GM23338 (cell line): ENCODE measurements around the gene TMEM63A. TPM values are rescaled to one million over a fixed set of nuclear protein-coding genes. Genes with fewer than 3 reads are reported as not detected.

Experiments used
- ATAC-seq: fragments of 200-7000 bp; cut with Tn5 transposase; 3 replicates; pipeline ENCODE4 v1.9.1; 2020
- DNase-seq: peaks from one replicate; pipeline ENCODE4 v3.0.0-alpha.2; 2015; ENCODE audit warnings: low spot score
- H2AFZ ChIP-seq: fragments of 200-600 bp; sonication (generic); 2 replicates; pipeline ENCODE4 v1.8.0; 2016; ENCODE audit warnings: antibody characterized with exemption, mild to moderate bottlenecking, moderate library complexity
- H3F3A ChIP-seq: fragments of 200-600 bp; sonication (generic); replicated peaks from 2 replicates; pipeline ENCODE4 v1.8.0; 2017; ENCODE audit warnings: antibody characterized with exemption, mixed run types, low read depth
- H3K27ac ChIP-seq: fragments of 200-600 bp; sonication (generic); 2 replicates; pipeline ENCODE4 v1.6.1; 2016; ENCODE audit warnings: low read depth
- H3K27me3 ChIP-seq: fragments of 200-600 bp; sonication (generic); 2 replicates; pipeline ENCODE4 v1.8.0; 2016; ENCODE audit warnings: mild to moderate bottlenecking, mixed run types, moderate library complexity; ENCODE audit not compliant: insufficient read depth
- H3K36me3 ChIP-seq: fragments of 200-600 bp; sonication (generic); 2 replicates; pipeline ENCODE4 v1.8.0; 2016; ENCODE audit warnings: mild to moderate bottlenecking; ENCODE audit not compliant: insufficient read depth
- H3K4me1 ChIP-seq: fragments of 200-600 bp; sonication (generic); 2 replicates; pipeline ENCODE4 v1.8.0; 2016; ENCODE audit warnings: mild to moderate bottlenecking, moderate library complexity; ENCODE audit not compliant: insufficient read depth
- H3K4me2 ChIP-seq: fragments of 200-600 bp; sonication (generic); 2 replicates; pipeline ENCODE4 v1.7.1; 2017; ENCODE audit warnings: mixed run types
- H3K4me3 ChIP-seq: fragments of 200-600 bp; sonication (generic); 2 replicates; pipeline ENCODE4 v1.6.1; 2016; ENCODE audit warnings: mixed run types
- H3K79me2 ChIP-seq: fragments of 200-600 bp; sonication (generic); replicated peaks from 2 replicates; pipeline ENCODE4 v1.8.0; 2017; ENCODE audit warnings: mild to moderate bottlenecking; ENCODE audit not compliant: insufficient read depth
- H3K9me2 ChIP-seq: fragments of 200-600 bp; sonication (generic); 2 replicates; pipeline ENCODE4 v1.8.0; 2017; ENCODE audit not compliant: insufficient read depth
- H4K20me1 ChIP-seq: fragments of 200-600 bp; sonication (generic); replicated peaks from 2 replicates; pipeline ENCODE4 v1.8.0; 2017; ENCODE audit warnings: mild to moderate bottlenecking; ENCODE audit not compliant: insufficient read depth
- H3K27ac Mint-ChIP-seq: 2 replicates; pipeline ENCODE4 v1.8.0; 2020; ENCODE audit warnings: inconsistent platforms, mild to moderate bottlenecking, moderate library complexity, mixed read lengths
- H3K27me3 Mint-ChIP-seq: 3 replicates; pipeline ENCODE4 v1.8.0; 2022; ENCODE audit warnings: low read depth, mild to moderate bottlenecking, moderate library complexity, mixed read lengths, inconsistent platforms; ENCODE audit not compliant: insufficient read depth, poor library complexity
- H3K36me3 Mint-ChIP-seq: 3 replicates; pipeline ENCODE4 v1.8.0; 2021; ENCODE audit warnings: low read depth, mild to moderate bottlenecking, inconsistent platforms, moderate library complexity, mixed read lengths
- H3K4me1 Mint-ChIP-seq: 3 replicates; pipeline ENCODE4 v1.8.0; 2020; ENCODE audit warnings: mild to moderate bottlenecking, inconsistent platforms, mixed read lengths
- H3K4me3 Mint-ChIP-seq: 3 replicates; pipeline ENCODE4 v1.8.0; 2021; ENCODE audit warnings: moderate library complexity, mild to moderate bottlenecking, inconsistent platforms, mixed read lengths
- H3K9me3 Mint-ChIP-seq: 3 replicates; pipeline ENCODE4 v1.8.0; 2020; ENCODE audit warnings: moderate library complexity, mild to moderate bottlenecking, inconsistent platforms, mixed read lengths
- CREB1 ChIP-seq: fragments of 250-450 bp; sonication (Bioruptor Pico); IDR thresholded peaks from 2 replicates; pipeline ENCODE4 v1.5.0; 2020; ENCODE audit warnings: low read depth, mild to moderate bottlenecking, moderate library complexity
- EZH2 ChIP-seq: fragments of 200-600 bp; sonication (generic); IDR thresholded peaks from one replicate; pipeline ENCODE4 v1.8.0; 2017; ENCODE audit warnings: antibody characterized with exemption, mild to moderate bottlenecking, low read depth; ENCODE audit not compliant: unreplicated experiment
- EZH2phosphoT487 ChIP-seq: fragments of 200-600 bp; sonication (generic); IDR thresholded peaks from one replicate; pipeline ENCODE4 v1.8.1; 2018; ENCODE audit warnings: antibody characterized with exemption; ENCODE audit not compliant: unreplicated experiment
- NANOG ChIP-seq: IDR thresholded peaks from 2 replicates; pipeline ENCODE4 v1.6.1; 2016; ENCODE audit warnings: antibody characterized with exemption, borderline replicate concordance
- POLR2AphosphoS5 ChIP-seq: IDR thresholded peaks from 2 replicates; pipeline ENCODE4 v1.6.1; 2016; ENCODE audit warnings: antibody characterized with exemption, low read depth
- STAT1 ChIP-seq: IDR thresholded peaks from one replicate; pipeline ENCODE4 v1.6.1; 2016; ENCODE audit warnings: antibody characterized with exemption; ENCODE audit not compliant: unreplicated experiment
- polyA plus RNA-seq: library from polyadenylated mRNA; unstranded; fragments of >200 nt; fragmentation: Nextera tagmentation; extraction: Ambion mirVana; gene quantifications from 2 replicates; pipeline ENCODE4 v1.2.1, GENCODE V29; 2016
- total RNA-seq: library from RNA; depleted of rRNA; stranded (reverse); fragments of >200 nt; shearing (Covaris generic); gene quantifications from 2 replicates; pipeline ENCODE4 v1.2.3, GENCODE V29; 2014
- TF ChIP-seq, protein P1 (sequence below): IDR thresholded peaks from one replicate; pipeline ENCODE4 v1.6.1; 2018; ENCODE audit warnings: antibody characterized with exemption; ENCODE audit not compliant: unreplicated experiment
- TF ChIP-seq, protein P2 (sequence below), 2 experiments: fragments of 200-600 bp in 1 of 2; sonication (generic) in 1 of 2; conservative IDR thresholded peaks; 2 replicates each; pipeline versions ENCODE4 v1.5.1 to v1.6.1; 2016 to 2017; ENCODE audit warnings: antibody characterized with exemption in 2 of 2, low read depth in 2 of 2, mild to moderate bottlenecking in 2 of 2, moderate library complexity in 1 of 2
- TF ChIP-seq, protein P3 (sequence below): IDR thresholded peaks from 2 replicates; pipeline ENCODE4 v1.6.1; 2016; ENCODE audit warnings: antibody characterized with exemption

The TMEM63A gene
- total and polyA plus RNA-seq, 2 experiments from 2014 or later, result 31.7 to 76.9 TPM

GRCh38 chr1:225853441-225853840 lies 28.7 kb downstream of the TMEM63A start:
- peaks cover 59% of the 10 kb centered on the region for H3K36me3 ChIP-seq
- no peak for DNase-seq
- H3K4me3 ChIP-seq, result no peak overlapping the region
- H3K27ac Mint-ChIP-seq, result no peak overlapping the region
- H3K4me2 ChIP-seq, result no peak overlapping the region
- H3K4me3 Mint-ChIP-seq, result no peak overlapping the region
- no peaks in the 10 kb centered on the region for H3K79me2 ChIP-seq
- peaks cover 86% of the 10 kb centered on the region for H3K36me3 Mint-ChIP-seq
- H4K20me1 ChIP-seq, result peaks cover 9% of the 10 kb centered on the region
- H3K27me3 Mint-ChIP-seq, result peaks cover 6% of the 10 kb centered on the region
- no peak overlapping the region for H2AFZ ChIP-seq
- H3K27ac ChIP-seq, result no peak overlapping the region
- no peak for TF ChIP-seq POLR2AphosphoS5
- TF ChIP-seq, protein P1, sequence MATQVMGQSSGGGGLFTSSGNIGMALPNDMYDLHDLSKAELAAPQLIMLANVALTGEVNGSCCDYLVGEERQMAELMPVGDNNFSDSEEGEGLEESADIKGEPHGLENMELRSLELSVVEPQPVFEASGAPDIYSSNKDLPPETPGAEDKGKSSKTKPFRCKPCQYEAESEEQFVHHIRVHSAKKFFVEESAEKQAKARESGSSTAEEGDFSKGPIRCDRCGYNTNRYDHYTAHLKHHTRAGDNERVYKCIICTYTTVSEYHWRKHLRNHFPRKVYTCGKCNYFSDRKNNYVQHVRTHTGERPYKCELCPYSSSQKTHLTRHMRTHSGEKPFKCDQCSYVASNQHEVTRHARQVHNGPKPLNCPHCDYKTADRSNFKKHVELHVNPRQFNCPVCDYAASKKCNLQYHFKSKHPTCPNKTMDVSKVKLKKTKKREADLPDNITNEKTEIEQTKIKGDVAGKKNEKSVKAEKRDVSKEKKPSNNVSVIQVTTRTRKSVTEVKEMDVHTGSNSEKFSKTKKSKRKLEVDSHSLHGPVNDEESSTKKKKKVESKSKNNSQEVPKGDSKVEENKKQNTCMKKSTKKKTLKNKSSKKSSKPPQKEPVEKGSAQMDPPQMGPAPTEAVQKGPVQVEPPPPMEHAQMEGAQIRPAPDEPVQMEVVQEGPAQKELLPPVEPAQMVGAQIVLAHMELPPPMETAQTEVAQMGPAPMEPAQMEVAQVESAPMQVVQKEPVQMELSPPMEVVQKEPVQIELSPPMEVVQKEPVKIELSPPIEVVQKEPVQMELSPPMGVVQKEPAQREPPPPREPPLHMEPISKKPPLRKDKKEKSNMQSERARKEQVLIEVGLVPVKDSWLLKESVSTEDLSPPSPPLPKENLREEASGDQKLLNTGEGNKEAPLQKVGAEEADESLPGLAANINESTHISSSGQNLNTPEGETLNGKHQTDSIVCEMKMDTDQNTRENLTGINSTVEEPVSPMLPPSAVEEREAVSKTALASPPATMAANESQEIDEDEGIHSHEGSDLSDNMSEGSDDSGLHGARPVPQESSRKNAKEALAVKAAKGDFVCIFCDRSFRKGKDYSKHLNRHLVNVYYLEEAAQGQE, result no peak
- TF ChIP-seq EZH2, result no peak
- TF ChIP-seq EZH2phosphoT487, result no peak
- TF ChIP-seq, protein P2, sequence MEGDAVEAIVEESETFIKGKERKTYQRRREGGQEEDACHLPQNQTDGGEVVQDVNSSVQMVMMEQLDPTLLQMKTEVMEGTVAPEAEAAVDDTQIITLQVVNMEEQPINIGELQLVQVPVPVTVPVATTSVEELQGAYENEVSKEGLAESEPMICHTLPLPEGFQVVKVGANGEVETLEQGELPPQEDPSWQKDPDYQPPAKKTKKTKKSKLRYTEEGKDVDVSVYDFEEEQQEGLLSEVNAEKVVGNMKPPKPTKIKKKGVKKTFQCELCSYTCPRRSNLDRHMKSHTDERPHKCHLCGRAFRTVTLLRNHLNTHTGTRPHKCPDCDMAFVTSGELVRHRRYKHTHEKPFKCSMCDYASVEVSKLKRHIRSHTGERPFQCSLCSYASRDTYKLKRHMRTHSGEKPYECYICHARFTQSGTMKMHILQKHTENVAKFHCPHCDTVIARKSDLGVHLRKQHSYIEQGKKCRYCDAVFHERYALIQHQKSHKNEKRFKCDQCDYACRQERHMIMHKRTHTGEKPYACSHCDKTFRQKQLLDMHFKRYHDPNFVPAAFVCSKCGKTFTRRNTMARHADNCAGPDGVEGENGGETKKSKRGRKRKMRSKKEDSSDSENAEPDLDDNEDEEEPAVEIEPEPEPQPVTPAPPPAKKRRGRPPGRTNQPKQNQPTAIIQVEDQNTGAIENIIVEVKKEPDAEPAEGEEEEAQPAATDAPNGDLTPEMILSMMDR (conservative IDR thresholded peaks at IDR 0.05; ENCODE audit: low read depth in 2 of 2), result no peak
- TF ChIP-seq CREB1 (CRISPR knock-in tag), result no peak
- TF ChIP-seq, protein P3, sequence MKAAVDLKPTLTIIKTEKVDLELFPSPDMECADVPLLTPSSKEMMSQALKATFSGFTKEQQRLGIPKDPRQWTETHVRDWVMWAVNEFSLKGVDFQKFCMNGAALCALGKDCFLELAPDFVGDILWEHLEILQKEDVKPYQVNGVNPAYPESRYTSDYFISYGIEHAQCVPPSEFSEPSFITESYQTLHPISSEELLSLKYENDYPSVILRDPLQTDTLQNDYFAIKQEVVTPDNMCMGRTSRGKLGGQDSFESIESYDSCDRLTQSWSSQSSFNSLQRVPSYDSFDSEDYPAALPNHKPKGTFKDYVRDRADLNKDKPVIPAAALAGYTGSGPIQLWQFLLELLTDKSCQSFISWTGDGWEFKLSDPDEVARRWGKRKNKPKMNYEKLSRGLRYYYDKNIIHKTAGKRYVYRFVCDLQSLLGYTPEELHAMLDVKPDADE, result no peak
- no peaks in the 10 kb centered on the region; the same call in none of the 2 replicates for H3F3A ChIP-seq
- H3K4me1 Mint-ChIP-seq, result peaks cover 13% of the 10 kb centered on the region; the same call in 2 of the 3 replicates
- no peak for ATAC-seq
- no peaks in the 10 kb centered on the region for H3K27me3 ChIP-seq
- H3K4me1 ChIP-seq, result no peaks in the 10 kb centered on the region
- peaks cover 19% of the 10 kb centered on the region for H3K9me3 Mint-ChIP-seq
- H3K9me2 ChIP-seq, result no peaks in the 10 kb centered on the region

DNA sequence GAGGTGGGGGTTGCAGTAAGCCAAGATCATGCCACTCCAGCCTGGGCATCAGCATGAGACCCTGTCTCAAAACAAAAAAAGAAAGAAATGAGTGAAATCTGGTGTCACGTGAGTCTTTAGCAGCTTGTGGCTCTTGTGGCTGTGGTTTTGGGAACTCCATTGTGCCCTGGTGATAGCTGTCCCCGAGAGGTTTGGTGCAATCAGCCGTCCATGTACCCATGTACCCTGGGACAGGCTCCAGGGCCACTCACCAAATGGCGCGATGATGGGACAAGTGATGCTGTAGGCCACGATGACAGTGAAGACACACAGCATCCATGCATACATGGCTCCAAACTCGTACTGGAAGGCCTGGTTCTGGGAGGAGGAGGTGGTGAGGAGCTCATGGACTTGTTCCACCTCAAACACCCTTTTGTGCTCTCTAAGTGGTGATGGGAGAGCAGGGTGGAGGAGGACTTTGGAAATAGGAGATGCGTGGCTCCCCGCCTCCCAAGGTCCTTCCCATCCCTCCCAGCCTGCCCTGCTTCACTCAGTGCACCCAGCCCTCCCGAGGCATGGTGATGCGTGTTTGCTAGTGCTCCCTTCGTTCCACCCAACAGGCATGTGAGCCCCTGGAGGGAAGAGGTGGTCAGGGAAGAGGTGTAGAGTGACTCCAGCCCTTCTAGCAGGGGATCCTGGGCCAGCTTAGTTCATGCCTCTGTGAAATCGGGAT lies 29.6 kb downstream of the TMEM63A start:
- Mint-ChIP-seq H3K4me1 (peaks cover 15% of the 10 kb centered on the region; the same call in 2 of the 3 replicates), H3K27ac (no peak overlapping the region), H3K4me3 (no peak overlapping the region), H3K27me3 (peaks cover 14% of the 10 kb centered on the region), H3K9me3 (peaks cover 19% of the 10 kb centered on the region), H3K36me3 (peaks cover 87% of the 10 kb centered on the region)
- H3F3A ChIP-seq, result peaks cover 6% of the 10 kb centered on the region
- no peaks in the 10 kb centered on the region for H3K4me1 ChIP-seq
- H3K9me2 ChIP-seq, result no peaks in the 10 kb centered on the region
- ATAC-seq (no peak), DNase-seq (no peak)
- H3K4me3 ChIP-seq, result no peak overlapping the region
- H3K36me3 ChIP-seq, result peaks cover 56% of the 10 kb centered on the region
- no peaks in the 10 kb centered on the region for H3K79me2 ChIP-seq
- H2AFZ ChIP-seq, result no peak overlapping the region
- H3K27me3 ChIP-seq, result no peaks in the 10 kb centered on the region
- peaks cover 3% of the 10 kb centered on the region for H4K20me1 ChIP-seq
- H3K4me2 ChIP-seq, result no peak overlapping the region
- H3K27ac ChIP-seq, result no peak overlapping the region
- TF ChIP-seq CREB1 (CRISPR knock-in tag) (no peak), NANOG (no peak), POLR2AphosphoS5 (no peak), STAT1 (no peak)
- TF ChIP-seq, protein P2 (conservative IDR thresholded peaks at IDR 0.05; ENCODE audit: low read depth in 2 of 2), result no peak
- TF ChIP-seq, protein P3, result no peak
